CD4-positive, alpha-beta T cell treated with Interleukin-6 for 4 hours (primary cell): ENCODE results near the gene MTIF3.

Source experiments
- DNase-seq: peaks from one replicate; pipeline ENCODE4 v3.0.0-alpha.2; 2020; ENCODE audit warnings: mixed read lengths

Gene MTIF3, protein sequence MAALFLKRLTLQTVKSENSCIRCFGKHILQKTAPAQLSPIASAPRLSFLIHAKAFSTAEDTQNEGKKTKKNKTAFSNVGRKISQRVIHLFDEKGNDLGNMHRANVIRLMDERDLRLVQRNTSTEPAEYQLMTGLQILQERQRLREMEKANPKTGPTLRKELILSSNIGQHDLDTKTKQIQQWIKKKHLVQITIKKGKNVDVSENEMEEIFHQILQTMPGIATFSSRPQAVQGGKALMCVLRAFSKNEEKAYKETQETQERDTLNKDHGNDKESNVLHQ

DNA sequence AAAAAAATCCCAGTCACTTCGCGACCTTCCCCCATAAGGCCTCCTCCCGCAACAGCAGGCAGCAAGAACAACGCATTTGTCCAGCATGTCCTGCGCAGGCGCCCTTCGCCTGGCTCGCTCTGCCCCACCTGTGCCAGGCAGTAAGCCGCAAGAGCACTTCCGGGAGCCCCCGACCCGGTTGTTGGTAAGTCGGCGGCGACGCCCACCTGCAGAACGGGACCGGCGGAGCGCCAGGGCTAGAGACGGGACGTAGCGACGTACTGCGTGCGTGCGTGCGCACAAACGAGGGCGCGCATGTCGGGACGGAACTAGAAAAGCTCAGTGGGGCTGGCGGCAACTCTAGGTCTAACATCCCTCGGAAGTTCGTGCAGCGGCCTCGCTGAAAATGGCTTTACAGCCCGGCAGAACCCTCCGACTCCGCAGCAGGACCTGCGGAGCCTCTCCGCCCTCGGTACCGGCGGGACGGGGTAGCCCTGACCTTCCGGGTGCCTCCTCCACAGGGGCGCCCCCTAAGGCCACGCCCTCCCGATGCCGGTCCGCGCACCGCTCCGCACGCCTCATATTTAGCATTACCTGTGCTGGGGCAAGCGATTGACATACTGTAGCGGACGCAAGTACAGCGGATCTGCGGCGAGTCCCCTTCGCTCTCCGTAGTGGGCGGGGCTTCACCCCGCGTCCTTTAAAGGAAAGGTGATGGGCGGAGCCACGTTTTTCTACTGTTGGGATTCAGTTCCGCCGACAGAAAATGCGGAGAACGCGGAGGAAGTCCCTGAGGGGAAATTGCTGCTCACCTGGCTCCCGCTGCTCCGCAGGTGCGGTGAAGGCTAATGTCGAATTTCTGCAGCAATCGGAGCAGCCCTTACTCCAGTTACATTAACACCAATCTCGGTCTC lies at the start of gene MTIF3:
Gene MTIF3 (minus strand): TSS at position 629 of the 893 bp plus-strand sequence. CDS start 10,116 bp downstream, outside the sequence.
- peak; percentile 98 for DNase-seq

DNA sequence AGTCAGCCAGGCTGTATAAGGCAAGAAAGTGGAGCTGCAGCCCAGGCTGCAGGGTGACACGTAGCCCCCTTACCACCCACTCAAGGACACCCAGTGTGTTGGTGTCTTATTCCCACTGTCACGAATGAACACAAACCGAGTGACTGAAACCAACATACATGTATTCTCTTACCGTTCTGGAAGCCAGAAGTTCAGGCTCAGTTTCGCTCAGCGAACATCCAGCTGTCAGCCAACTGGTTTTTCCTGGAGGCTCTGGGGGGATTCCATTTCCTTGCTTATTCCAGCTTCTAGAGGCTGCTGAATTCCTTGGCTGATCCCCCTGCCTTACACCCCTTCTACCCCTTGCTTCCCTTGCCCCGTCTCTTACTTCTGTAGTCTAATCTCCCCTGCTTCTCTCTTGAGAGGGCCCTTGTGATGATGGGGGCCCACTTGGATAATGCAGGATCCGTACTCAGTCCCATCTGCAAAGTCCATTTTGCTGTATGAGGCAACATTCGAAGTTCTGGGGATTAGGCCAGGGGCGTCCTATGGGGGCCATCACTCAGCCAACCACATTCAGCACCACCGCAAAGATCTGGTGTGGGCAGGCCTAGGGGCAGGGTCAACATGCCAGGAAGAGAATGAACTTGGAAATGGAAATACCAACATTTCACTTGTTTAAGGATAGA lies 47.3 kb upstream of the MTIF3 start:
- no peak for DNase-seq

DNA sequence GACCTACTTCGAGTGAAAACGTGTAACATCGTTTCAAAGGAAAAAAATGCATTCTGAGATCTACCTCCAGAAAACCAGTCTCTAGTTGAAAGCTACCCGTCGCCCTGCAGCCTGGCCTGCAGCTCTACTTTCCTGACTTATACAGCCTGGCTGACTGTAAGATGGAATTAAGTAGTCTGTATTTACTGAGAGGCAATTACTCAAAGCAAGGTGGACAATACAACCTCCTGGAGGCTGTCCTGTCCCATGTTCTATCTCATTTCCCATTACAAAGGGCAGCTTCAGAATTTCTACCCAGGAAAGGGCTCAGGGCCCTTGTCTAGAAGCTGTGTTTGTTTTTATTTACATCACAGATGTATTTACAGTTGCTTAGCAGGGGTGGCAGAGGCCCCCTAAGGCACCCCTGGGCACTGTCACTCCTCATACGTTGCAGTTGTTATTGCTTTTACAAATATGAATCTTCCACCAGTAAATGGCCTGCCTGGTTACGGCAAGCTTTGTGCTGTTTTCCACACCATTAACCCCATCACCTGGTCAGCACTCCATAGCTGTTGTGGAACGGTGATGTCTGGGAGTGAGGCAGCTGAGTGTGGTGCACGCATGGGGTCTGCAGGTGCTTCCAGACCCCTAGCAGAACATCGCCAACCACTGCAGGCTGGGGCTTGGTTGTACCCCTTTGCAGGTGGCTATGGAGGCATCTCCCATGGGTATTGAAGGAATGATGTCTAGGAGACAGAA lies 46.3 kb upstream of the MTIF3 start:
- DNase-seq, result no peak

DNA sequence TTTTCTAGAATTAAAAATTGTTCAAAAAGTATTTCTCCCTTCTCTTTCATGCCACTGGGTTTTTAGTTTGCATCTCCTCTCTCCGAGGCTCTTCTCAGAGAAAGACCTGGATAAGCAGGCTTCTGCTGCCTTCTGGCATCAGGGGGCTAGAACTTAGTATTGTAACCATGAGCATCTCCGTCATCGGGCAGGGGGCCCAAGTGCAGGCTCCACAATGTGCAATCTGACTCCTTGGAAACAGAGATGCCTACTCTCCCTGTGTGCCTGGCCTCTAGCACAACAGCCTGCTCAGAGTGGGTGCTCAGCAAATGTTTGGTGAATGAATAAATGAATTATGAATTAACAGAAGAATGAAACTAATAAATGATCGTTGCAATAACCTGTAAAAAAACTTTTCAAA lies 45.6 kb upstream of the MTIF3 start:
- no peak for DNase-seq

DNA sequence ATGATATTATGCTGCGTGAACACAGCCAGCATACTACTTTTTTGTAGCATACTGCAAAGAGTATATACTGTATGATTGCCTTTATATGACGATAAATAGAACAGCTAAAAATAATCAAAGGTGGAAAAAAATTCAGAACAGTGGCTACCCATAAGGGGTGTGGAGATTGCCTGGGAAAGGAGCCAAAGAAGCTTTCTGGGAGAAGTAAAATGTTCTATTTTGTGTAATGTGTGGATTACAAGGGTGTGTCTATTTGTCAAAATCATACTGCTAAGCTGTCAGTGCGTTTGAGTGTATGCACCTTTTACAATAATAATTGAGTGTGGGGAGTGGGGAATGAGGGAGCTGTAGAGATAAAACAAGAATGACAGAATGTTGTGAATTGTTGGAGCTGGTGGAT lies 45.2 kb upstream of the MTIF3 start:
- DNase-seq, result no peak

DNA sequence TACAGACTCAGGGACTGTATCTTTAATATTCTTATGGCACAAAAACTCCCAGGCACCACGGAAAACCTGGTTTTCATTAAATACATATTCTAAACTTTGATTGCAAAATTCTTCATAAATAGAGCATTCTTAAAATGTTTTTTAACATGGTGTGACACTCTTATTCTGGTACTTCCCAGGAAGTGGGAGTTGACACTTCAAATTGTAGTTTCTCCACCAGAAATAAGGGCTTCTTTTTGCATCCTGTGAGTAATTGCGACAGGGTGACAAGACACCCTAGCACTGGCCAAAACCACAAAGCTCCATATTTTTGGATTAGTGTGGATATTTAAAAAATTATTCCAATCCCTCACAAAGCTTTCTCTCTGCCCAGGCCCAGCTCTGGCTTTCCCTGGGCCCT lies 43.6 kb upstream of the MTIF3 start:
- DNase-seq, result no peak

DNA sequence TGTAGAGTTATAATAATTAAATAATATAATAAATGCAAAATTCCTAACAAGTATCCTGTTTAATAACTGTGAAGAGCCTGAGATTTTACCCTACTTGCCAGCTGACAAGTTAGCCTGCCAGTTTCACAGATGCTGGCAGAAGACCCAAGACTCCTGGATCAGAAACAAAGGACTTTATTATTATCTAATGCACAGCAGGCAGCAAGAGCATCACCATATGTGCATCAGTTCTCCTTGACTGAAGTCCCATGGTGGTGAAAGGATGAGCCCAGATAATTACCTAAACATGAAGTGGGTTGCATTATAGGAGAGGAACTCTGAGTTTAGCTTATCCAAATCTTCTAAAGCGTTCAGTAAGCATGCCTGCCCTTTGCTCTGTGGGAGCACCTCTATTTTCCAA lies 39.1 kb upstream of the MTIF3 start:
- no peak for DNase-seq

DNA sequence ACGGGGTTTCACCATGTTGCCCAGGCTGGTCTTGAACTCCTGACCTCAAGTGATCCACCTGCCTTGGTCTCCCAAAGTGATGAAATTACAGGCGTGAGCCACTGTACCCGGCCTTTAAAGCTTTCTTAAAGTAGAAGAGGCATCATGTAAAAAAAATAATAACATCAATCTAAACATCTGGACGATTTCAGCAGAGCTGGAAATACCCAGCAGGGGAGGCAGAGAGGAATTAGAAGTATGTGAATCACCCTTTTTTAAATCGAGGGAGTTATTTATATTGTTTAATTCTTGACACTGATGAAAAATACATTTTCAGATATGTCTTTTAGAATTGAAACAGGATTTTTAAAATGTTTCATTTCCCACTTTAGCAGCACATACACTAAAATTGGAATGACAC lies 37.4 kb upstream of the MTIF3 start:
- no peak for DNase-seq

DNA sequence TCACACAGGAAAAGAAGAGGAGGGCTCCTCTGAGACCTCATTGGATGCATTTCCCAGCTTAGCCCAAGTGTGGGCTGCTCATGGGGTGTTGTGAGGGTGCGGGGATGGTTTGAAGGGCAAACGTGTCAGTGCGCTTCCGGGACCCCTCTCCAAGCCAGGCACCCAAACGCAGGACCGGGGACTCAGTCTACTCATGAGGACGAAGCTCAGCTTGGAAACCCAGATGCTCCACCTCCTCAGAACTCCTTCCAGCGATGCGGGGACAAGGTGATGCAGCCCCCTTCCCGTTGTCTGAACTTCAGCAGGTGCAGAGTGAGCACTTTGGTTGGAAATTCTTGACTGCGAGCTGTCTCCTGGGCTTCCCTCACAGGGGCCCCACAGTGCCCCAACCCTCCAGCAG lies 33.1 kb upstream of the MTIF3 start:
- no peak for DNase-seq

DNA sequence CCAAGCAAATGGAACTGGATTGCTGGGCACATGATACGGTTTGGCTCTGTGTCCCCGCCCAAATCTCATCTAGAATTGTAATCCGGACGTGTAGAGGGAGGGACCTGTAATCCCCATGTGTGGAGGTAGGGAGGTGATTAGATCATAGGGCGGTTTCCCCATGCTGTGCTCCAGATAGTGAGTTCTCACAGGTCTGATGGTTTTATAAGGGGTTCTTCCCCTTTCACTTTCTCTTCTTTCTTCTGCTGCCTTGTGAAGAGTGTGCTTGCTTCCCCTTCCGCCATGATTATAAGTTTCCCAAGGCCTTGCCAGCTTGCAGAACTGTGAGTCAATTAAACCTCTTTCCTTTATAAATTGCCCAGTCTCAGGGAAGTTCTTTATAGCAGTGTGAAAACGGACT lies 32.6 kb upstream of the MTIF3 start:
- no peak for DNase-seq

DNA sequence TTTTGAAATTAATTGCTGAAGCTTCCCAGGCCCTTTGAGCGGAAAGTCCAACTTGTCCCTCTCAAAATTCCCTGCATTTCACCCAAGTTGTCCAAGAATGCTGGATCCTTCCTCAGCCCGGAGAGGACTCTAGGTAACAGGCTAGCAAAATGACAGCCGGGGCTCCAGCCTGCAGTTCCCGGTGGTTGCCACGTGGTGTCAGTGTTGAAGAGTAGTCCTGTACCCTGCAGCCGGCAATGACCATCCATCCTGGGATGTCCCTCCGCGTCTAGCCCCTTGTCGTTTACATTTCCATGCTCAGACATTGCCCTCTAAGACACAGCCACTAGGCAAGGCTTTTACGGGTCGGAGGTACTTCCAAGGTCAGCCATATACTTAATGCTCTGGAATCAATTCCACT lies 31.4 kb upstream of the MTIF3 start:
- DNase-seq, result peak; percentile 26

DNA sequence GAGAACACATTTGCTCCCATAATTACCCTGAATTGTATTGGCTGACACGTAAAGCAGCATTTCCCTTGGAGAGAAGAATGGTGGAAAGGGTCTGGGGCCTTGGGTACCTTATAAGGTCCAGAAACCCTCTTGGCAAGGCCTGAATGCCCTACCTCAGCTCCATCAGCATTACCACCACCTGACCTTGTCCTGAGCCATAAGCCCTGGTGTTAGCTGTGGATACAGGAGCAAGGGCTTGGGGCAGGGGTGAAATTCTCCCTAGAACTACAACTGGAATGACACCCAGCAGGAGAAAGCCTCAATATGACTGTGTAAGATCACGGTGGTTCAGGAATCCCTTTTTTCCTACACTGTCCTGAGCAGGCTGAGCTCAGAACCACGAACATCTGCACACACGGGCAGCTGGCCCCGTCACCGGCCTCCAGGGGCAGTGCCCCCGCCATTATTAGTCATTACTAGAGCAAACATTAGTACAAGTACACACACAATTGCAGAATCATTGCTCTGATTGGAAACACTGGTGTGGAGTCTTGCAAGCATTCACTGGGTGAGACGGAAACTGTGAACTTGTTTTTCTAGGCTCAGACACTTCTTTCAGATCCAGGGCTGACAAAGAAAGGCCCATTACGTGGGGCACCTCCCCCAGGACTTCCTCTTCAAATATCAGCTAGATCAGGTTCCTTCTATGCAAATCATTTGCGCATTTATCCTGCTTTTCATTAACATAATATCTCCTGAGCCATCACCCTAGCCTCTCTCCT lies 26.8 kb upstream of the MTIF3 start:
- peak; percentile 5 for DNase-seq

DNA sequence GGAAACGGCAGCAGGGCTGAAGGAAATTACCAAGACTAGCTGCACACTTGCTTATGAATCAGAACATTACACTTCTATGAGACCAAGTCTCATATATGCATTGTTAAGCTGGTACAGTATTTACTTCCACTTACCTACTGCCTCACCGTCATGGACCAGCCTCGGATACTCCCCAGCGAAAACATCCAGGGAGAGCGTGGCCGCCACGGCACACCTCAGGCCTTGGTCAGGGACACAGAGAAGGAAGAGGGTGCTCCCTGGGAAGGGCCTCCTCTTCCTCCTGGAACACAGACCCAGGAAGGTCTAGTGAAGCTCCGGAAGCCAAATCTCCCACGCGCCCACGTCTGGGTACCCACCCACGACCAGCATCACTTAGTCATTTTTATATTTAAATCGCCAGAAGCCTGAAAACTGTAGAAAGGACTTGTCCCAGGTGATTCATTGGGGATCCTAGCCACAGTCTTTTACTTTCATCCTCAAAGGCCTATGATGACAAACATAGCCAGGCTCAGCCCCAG lies 24.4 kb upstream of the MTIF3 start:
- no peak for DNase-seq

DNA sequence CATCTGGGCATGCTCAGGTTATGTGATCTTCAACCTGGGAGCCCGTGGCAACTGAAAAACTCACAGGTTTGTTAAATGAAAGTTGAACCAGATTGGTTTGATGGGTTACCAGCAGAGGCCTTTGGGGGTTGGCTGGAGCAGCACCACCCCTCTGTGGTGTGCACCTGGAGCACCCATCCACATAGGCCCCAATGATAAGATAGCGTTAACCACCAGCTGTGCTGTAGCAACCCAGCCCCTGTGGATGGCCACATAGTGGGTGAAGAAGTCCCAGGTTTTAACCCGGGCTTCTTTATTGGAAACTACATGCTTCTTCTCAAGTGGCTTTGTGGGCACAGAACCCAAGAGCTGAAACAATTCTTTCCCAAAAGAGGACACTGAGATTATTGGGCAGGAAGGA lies 22.6 kb upstream of the MTIF3 start:
- DNase-seq, result no peak

DNA sequence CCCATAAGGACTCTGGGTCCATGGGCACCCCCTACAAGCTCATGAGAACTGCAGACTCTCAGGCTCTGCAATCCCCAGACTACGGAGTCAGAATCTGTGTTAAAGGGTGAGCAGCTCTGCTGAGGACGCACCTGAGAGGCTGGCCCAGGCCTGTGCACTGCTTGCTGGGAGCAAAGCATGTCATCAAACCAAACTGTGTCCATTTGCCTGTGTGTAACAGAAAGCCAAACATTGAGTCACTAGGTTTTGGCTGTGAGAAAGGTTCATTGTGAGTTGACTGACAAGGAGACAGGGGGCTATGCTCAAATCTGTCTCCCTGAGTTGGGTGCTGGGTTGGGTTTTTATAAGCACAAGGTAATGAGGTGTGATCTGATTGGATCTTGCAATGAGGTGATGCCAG lies 22.1 kb upstream of the MTIF3 start:
- no peak for DNase-seq

DNA sequence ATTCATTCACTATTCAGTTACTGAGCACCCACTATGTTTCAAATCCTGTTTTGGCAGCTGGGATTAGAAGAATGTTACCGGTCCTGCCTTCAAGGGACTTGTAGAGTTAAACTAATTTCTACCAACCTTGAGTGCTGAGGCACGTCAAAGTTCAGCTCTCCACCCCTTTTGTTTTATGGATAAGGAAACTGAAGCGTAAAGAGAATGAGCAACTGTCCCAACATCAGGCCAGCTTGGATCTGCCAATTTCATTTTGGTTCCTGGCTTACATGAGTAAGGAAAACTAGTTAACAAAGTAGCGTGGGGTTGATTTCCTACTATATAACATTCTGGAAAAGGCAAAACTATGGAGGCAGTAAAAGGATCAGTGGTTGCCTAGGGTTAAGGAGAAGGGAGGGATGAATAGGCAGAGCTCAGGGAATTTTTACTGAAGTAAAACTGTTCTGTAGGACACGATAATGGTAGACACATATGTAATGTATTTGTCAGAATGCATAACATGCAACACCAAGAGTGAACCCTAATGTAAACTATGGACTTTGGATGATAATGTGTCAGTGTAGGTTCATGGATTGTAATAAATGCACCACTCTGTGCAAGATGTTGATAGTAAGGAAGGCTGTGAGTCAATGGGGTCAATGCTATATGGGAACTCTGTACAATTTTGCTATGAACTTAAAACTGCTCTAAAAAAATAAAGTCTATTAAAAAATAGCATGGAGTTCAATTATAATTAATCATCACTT lies 19.9 kb upstream of the MTIF3 start:
- no peak for DNase-seq

DNA sequence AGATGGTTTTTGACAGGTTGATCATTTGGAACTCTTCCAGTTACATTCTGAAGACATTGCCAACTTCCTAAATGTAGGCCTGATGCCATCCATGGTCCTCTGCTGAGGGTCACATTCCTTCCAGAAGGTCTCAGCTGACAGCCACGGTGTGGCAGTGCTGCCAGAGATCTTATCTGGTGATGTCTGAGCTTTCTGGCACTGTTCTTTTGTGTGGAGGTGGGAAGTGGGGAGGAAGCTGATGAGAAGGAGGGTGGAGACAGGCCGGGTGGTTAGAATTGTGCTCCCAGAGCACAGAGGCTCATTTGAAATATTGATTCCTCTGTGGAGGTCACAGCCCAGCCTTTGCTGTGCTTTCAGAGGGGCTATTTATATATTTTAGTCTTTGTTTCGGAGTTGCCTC lies 16.1 kb upstream of the MTIF3 start:
- DNase-seq, result no peak

DNA sequence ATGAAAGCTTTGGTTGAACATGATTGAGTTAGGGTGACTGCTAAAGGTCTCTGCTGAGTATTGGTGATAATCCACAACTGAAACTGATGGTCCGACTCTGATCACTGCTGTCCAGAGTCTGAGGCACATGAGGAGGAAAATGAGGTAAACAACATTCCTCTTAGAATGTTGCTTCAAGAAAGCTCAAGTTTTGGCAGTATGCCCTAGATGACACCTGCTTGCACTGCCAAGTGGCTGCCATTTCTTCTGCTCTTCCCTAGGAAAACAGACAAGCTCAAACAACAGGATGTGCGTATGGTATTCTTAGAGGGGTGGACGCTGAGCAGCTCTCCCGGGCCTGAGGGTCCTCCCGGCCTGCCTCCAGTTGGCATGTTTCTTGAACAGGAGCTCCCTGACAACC lies 15.2 kb upstream of the MTIF3 start:
- no peak for DNase-seq

DNA sequence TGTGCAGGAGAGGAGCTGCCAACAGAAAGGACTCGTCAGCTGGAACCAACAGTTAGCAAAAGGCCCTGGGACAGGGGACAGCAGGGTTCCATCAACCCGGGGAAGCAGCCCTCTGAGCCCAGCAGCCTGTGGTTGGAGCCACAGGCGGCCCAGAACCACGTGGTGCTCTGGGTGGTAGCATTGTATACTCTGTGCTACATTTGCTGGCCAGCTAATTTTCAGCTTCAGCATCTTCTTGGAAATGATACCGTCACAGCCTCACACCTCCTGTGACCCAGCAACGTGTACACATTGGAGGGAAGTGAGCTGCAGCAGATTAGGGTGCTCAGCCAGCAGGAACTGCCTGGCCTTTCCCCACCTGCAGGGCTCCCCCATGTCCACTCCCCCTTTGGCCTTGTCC lies 13.1 kb upstream of the MTIF3 start:
- DNase-seq, result no peak

DNA sequence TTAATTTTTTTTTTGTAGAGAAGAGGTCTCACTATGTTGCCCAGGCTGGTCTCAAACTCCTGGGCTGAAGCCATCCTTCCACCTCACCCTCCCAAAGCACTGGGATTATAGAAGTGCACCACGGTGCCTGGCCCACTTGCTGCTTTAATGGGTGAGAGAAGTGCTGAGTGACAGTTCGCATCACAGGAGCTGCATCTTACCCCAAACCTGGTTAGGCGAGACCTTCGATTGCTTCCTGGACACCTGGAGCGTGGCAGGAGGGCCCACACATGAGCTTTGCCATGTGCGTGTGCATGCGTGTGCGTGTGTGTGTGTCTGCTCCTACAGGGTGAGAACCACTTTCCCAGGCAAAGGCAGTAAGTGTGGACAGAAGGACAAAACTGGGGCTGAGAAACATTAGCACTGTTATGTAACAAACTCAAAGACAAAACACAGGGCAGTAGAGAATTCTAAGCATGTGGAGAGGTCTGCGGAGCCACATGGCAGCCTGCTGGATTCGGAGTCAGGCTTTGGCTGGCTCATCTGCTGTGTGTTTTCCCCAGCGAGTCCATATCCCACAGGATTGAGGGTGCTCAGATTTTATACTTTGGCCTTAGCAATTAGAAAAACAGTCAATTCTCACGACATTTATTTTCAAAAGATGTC lies 11.7 kb upstream of the MTIF3 start:
- no peak for DNase-seq

DNA sequence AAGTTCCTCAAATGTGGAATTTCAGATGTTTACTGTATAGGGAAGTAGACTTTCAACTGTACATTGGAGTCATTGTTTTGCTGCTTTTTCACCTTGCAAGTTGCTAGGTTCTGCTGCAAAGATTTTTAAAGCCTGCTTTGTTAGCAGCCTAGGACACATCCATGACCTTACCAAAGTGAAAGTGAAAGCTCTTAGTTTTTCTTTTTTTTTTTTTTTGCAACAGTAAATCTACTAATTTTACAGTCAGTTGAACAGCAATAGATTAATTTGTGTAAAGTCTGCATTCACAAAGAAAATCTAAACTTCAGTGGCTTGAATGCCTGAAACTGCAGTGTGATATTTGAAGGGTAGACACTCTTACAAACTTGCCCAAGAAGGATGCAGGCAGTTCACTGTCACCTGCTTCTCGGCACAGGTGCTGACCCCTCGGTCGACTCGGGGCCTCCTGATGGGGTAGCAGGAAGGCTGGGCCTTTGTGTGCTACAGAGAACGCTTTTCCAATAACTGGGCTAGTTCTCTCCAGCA lies 5.0 kb upstream of the MTIF3 start:
- peak; percentile 44 for DNase-seq
